ENCODE measurements around the gene TPP1. TPM values are rescaled to one million over a fixed set of nuclear protein-coding genes. Genes with fewer than 3 reads are reported as not detected.

TPP1 gene
- total RNA-seq, 1 donor from 2014 or later, result 207 TPM

- ATAC-seq (no peak), DNase-seq (no peak)
- Histone ChIP-seq H3K27me3 (peaks cover 8% of the 10 kb centered on the region), H3K36me3 (no peaks in the 10 kb centered on the region), H3K9me3 (no peaks in the 10 kb centered on the region), H3K4me1 (peaks cover 16% of the 10 kb centered on the region), H3K4me3 (no peak overlapping the region), H3K27ac (no peak overlapping the region)
- no peak for TF ChIP-seq CTCF (IDR thresholded peaks at IDR 0.05)
- intact Hi-C loops (cut with DNase I), result no loop called here
These were observed 33.0 kb upstream of the TPP1 start for GRCh38 chr11:6652182-6652581.

GRCh38 chr11:6650980-6651379 is 31.8 kb upstream of the TPP1 start:
- H3K27me3 ChIP-seq, result peaks cover 8% of the 10 kb centered on the region
- no peak overlapping the region for H3K4me3 ChIP-seq
- H3K4me1 ChIP-seq, result peaks cover 28% of the 10 kb centered on the region
- no peak for ATAC-seq
- no peak for DNase-seq
- TF ChIP-seq CTCF (IDR thresholded peaks at IDR 0.05), result no peak
- no peak overlapping the region for H3K27ac ChIP-seq
- H3K36me3 ChIP-seq, result no peaks in the 10 kb centered on the region
- H3K9me3 ChIP-seq, result no peaks in the 10 kb centered on the region
- intact Hi-C loops (cut with DNase I), result no loop called here

GRCh38 chr11:6650104-6650503 is 30.9 kb upstream of the TPP1 start:
- Histone ChIP-seq H3K27me3 (peaks cover 7% of the 10 kb centered on the region), H3K27ac (no peak overlapping the region), H3K9me3 (no peaks in the 10 kb centered on the region), H3K4me1 (peaks cover 31% of the 10 kb centered on the region), H3K36me3 (no peaks in the 10 kb centered on the region), H3K4me3 (no peak overlapping the region)
- no peak for ATAC-seq
- DNase-seq, result no peak
- intact Hi-C loops (cut with DNase I), result no loop called here
- no peak for TF ChIP-seq CTCF (IDR thresholded peaks at IDR 0.05)

GRCh38 chr11:6648501-6648900 is 29.3 kb upstream of the TPP1 start:
- H3K36me3 ChIP-seq, result no peaks in the 10 kb centered on the region
- no peak overlapping the region for H3K4me3 ChIP-seq
- DNase-seq, result no peak
- no peaks in the 10 kb centered on the region for H3K9me3 ChIP-seq
- TF ChIP-seq CTCF (IDR thresholded peaks at IDR 0.05), result no peak
- peaks cover 31% of the 10 kb centered on the region for H3K4me1 ChIP-seq
- no peaks in the 10 kb centered on the region for H3K27me3 ChIP-seq
- H3K27ac ChIP-seq, result no peak overlapping the region
- ATAC-seq, result peak; percentile 28
- intact Hi-C loops (cut with DNase I), result no loop called here

- Histone ChIP-seq H3K9me3 (no peaks in the 10 kb centered on the region), H3K27me3 (no peaks in the 10 kb centered on the region), H3K36me3 (no peaks in the 10 kb centered on the region), H3K4me3 (no peak overlapping the region), H3K4me1 (peaks cover 31% of the 10 kb centered on the region), H3K27ac (peak overlapping the region; percentile 66)
- DNase-seq, result no peak
- no peak for TF ChIP-seq CTCF (IDR thresholded peaks at IDR 0.05)
- ATAC-seq, result no peak
- intact Hi-C loops (cut with DNase I), result no loop called here
These were observed 28.6 kb upstream of the TPP1 start for GRCh38 chr11:6647836-6648235.
